Karpas-422 (cell line): ENCODE results near the gene STX8. TPM values are rescaled to one million over a fixed set of nuclear protein-coding genes. Genes with fewer than 3 reads are reported as not detected.

Source experiments
- DNase-seq: peaks from one replicate; pipeline ENCODE4 v3.0.0-alpha.2; 2015
- H2AFZ ChIP-seq: fragments of 200-600 bp; sonication (generic); 2 replicates; pipeline ENCODE4 v1.6.1; 2014; ENCODE audit warnings: antibody characterized with exemption, low read length, mixed read lengths
- H3K27ac ChIP-seq: fragments of 200-600 bp; sonication (generic); 2 replicates; pipeline ENCODE4 v1.5.1; 2014; ENCODE audit warnings: mild to moderate bottlenecking, low read length, moderate library complexity
- H3K27me3 ChIP-seq: fragments of 200-600 bp; sonication (generic); 2 replicates; pipeline ENCODE4 v1.6.1; 2014; ENCODE audit warnings: low read length, mixed read lengths
- H3K36me3 ChIP-seq: fragments of 200-600 bp; sonication (generic); 2 replicates; pipeline ENCODE4 v1.6.1; 2014; ENCODE audit warnings: low read length, mixed read lengths; ENCODE audit not compliant: insufficient read depth
- H3K4me1 ChIP-seq: fragments of 200-600 bp; sonication (generic); 2 replicates; pipeline ENCODE4 v1.6.1; 2014; ENCODE audit warnings: mild to moderate bottlenecking, low read length, mixed read lengths
- H3K4me2 ChIP-seq: fragments of 200-600 bp; sonication (generic); 2 replicates; pipeline ENCODE4 v1.6.1; 2014; ENCODE audit warnings: low read length, low read depth, mild to moderate bottlenecking; ENCODE audit not compliant: poor library complexity, severe bottlenecking
- H3K4me3 ChIP-seq: fragments of 200-600 bp; sonication (generic); 2 replicates; pipeline ENCODE4 v1.5.1; 2014; ENCODE audit warnings: mild to moderate bottlenecking, antibody characterized with exemption, low read length, mixed read lengths
- H3K79me2 ChIP-seq: fragments of 200-600 bp; sonication (generic); 2 replicates; pipeline ENCODE4 v1.6.1; 2014; ENCODE audit warnings: mild to moderate bottlenecking, low read length, mixed read lengths
- H3K9ac ChIP-seq: fragments of 200-600 bp; sonication (generic); 2 replicates; pipeline ENCODE4 v1.6.0; 2014; ENCODE audit warnings: low read length
- H3K9me2 ChIP-seq: fragments of 200-600 bp; sonication (generic), shearing (Covaris generic); replicated peaks from 2 replicates; pipeline ENCODE4 v1.6.0; 2014; ENCODE audit warnings: mild to moderate bottlenecking, low read length, moderate library complexity; ENCODE audit not compliant: insufficient read depth
- H3K9me3 ChIP-seq: fragments of 300-700, 200-600 bp; sonication (generic); 2 replicates; pipeline ENCODE4 v1.6.1; 2014; ENCODE audit warnings: low read length, mixed read lengths
- H4K20me1 ChIP-seq: fragments of 200-600 bp; sonication (generic); 2 replicates; pipeline ENCODE4 v1.6.1; 2014; ENCODE audit warnings: mild to moderate bottlenecking, antibody characterized with exemption, low read length, low read depth; ENCODE audit not compliant: insufficient read depth
- total RNA-seq: library from RNA; depleted of rRNA; stranded (reverse); fragments of >200 nt; shearing (Covaris generic); gene quantifications from 2 replicates; pipeline ENCODE4 v1.2.3, GENCODE V29; 2014; ENCODE audit warnings: low replicate concordance

The STX8 gene
- total RNA-seq, 1 experiment from 2014 or later: 40.0 TPM

GRCh38 chr17:9532715-9533114 lies 42.9 kb downstream of the STX8 start:
- Histone ChIP-seq H2AFZ (no peak overlapping the region), H3K27me3 (no peaks in the 10 kb centered on the region), H3K27ac (no peak overlapping the region), H3K9ac (no peak overlapping the region), H3K9me2 (no peaks in the 10 kb centered on the region), H3K9me3 (no peaks in the 10 kb centered on the region), H3K36me3 (no peaks in the 10 kb centered on the region), H4K20me1 (no peaks in the 10 kb centered on the region), H3K4me2 (no peak overlapping the region), H3K4me1 (no peaks in the 10 kb centered on the region), H3K79me2 (no peaks in the 10 kb centered on the region), H3K4me3 (no peak overlapping the region)
- no peak for DNase-seq

- no peaks in the 10 kb centered on the region for H3K36me3 ChIP-seq
Measured at GRCh38 chr17:9531034-9531433, 44.6 kb downstream of the STX8 start.

GRCh38 chr17:9529033-9529700 lies 46.5 kb downstream of the STX8 start:
- no peak overlapping the region for H3K4me2 ChIP-seq
- no peak overlapping the region for H3K4me3 ChIP-seq
- H3K36me3 ChIP-seq: no peaks in the 10 kb centered on the region
- no peaks in the 10 kb centered on the region for H3K79me2 ChIP-seq
- H3K9ac ChIP-seq: no peak overlapping the region
- no peaks in the 10 kb centered on the region for H3K27me3 ChIP-seq
- no peaks in the 10 kb centered on the region for H3K4me1 ChIP-seq
- H3K9me2 ChIP-seq: no peaks in the 10 kb centered on the region
- no peaks in the 10 kb centered on the region for H4K20me1 ChIP-seq
- no peak overlapping the region for H3K27ac ChIP-seq
- no peak overlapping the region for H2AFZ ChIP-seq
- no peaks in the 10 kb centered on the region for H3K9me3 ChIP-seq
- DNase-seq: peak; percentile 74

More at GRCh38 chr17:9531034-9531433, 44.6 kb downstream of the STX8 start:
- no peaks in the 10 kb centered on the region for H3K79me2 ChIP-seq
- no peaks in the 10 kb centered on the region for H3K9me2 ChIP-seq
- no peak for DNase-seq
- H2AFZ ChIP-seq: no peak overlapping the region
- H3K27ac ChIP-seq: no peak overlapping the region
- no peaks in the 10 kb centered on the region for H3K9me3 ChIP-seq
- H4K20me1 ChIP-seq: no peaks in the 10 kb centered on the region
- H3K4me1 ChIP-seq: no peaks in the 10 kb centered on the region
- no peak overlapping the region for H3K4me3 ChIP-seq
- H3K9ac ChIP-seq: no peak overlapping the region
- H3K27me3 ChIP-seq: no peaks in the 10 kb centered on the region
- no peak overlapping the region for H3K4me2 ChIP-seq

- H3K27ac ChIP-seq: no peak overlapping the region
- no peaks in the 10 kb centered on the region for H3K79me2 ChIP-seq
- H3K4me3 ChIP-seq: no peak overlapping the region
- H2AFZ ChIP-seq: no peak overlapping the region
- no peaks in the 10 kb centered on the region for H3K9me3 ChIP-seq
- no peak overlapping the region for H3K4me2 ChIP-seq
- DNase-seq: no peak
- no peaks in the 10 kb centered on the region for H3K36me3 ChIP-seq
- H4K20me1 ChIP-seq: no peaks in the 10 kb centered on the region
- no peaks in the 10 kb centered on the region for H3K4me1 ChIP-seq
- H3K27me3 ChIP-seq: no peaks in the 10 kb centered on the region
- H3K9ac ChIP-seq: no peak overlapping the region
- H3K9me2 ChIP-seq: no peaks in the 10 kb centered on the region
Measured at GRCh38 chr17:9527788-9528187, 47.8 kb downstream of the STX8 start.

- Histone ChIP-seq H3K4me1 (no peaks in the 10 kb centered on the region), H2AFZ (no peak overlapping the region), H3K36me3 (no peaks in the 10 kb centered on the region), H4K20me1 (no peaks in the 10 kb centered on the region), H3K9me3 (no peaks in the 10 kb centered on the region), H3K79me2 (no peaks in the 10 kb centered on the region), H3K9me2 (no peaks in the 10 kb centered on the region), H3K4me2 (no peak overlapping the region), H3K27me3 (no peaks in the 10 kb centered on the region), H3K4me3 (no peak overlapping the region), H3K9ac (no peak overlapping the region), H3K27ac (no peak overlapping the region)
- DNase-seq: peak; percentile 75
Measured at GRCh38 chr17:9522074-9522473, 53.5 kb downstream of the STX8 start.

GRCh38 chr17:9521062-9521461 lies 54.6 kb downstream of the STX8 start:
- no peaks in the 10 kb centered on the region for H3K79me2 ChIP-seq
- H3K27ac ChIP-seq: no peak overlapping the region
- H2AFZ ChIP-seq: no peak overlapping the region
- H3K9me2 ChIP-seq: no peaks in the 10 kb centered on the region
- no peaks in the 10 kb centered on the region for H4K20me1 ChIP-seq
- no peak overlapping the region for H3K4me3 ChIP-seq
- H3K9ac ChIP-seq: no peak overlapping the region
- H3K36me3 ChIP-seq: no peaks in the 10 kb centered on the region
- no peak for DNase-seq
- H3K4me2 ChIP-seq: no peak overlapping the region
- no peaks in the 10 kb centered on the region for H3K27me3 ChIP-seq
- no peaks in the 10 kb centered on the region for H3K9me3 ChIP-seq
- H3K4me1 ChIP-seq: no peaks in the 10 kb centered on the region

GRCh38 chr17:9520649-9521048 lies 55.0 kb downstream of the STX8 start:
- no peak overlapping the region for H3K27ac ChIP-seq
- no peaks in the 10 kb centered on the region for H3K79me2 ChIP-seq
- DNase-seq: no peak
- no peak overlapping the region for H2AFZ ChIP-seq
- H3K4me2 ChIP-seq: no peak overlapping the region
- no peaks in the 10 kb centered on the region for H3K9me2 ChIP-seq
- H3K4me3 ChIP-seq: no peak overlapping the region
- H3K4me1 ChIP-seq: no peaks in the 10 kb centered on the region
- H3K9me3 ChIP-seq: no peaks in the 10 kb centered on the region
- H3K36me3 ChIP-seq: no peaks in the 10 kb centered on the region
- no peaks in the 10 kb centered on the region for H3K27me3 ChIP-seq
- no peaks in the 10 kb centered on the region for H4K20me1 ChIP-seq
- H3K9ac ChIP-seq: no peak overlapping the region

GRCh38 chr17:9519583-9520272 lies 55.9 kb downstream of the STX8 start:
- no peaks in the 10 kb centered on the region for H3K9me3 ChIP-seq
- no peaks in the 10 kb centered on the region for H3K27me3 ChIP-seq
- no peaks in the 10 kb centered on the region for H3K9me2 ChIP-seq
- no peaks in the 10 kb centered on the region for H3K4me1 ChIP-seq
- no peak overlapping the region for H3K27ac ChIP-seq
- no peak overlapping the region for H3K4me3 ChIP-seq
- no peak overlapping the region for H3K9ac ChIP-seq
- no peak overlapping the region for H2AFZ ChIP-seq
- H3K79me2 ChIP-seq: no peaks in the 10 kb centered on the region
- DNase-seq: no peak
- no peaks in the 10 kb centered on the region for H4K20me1 ChIP-seq
- no peak overlapping the region for H3K4me2 ChIP-seq
- no peaks in the 10 kb centered on the region for H3K36me3 ChIP-seq
